Mononuclear cell (primary cell): ENCODE data around the gene ZRANB1. TPM values are rescaled to one million over a fixed set of nuclear protein-coding genes. Genes with fewer than 3 reads are reported as not detected.
"Not testable (repeated sequence)": the region's sequence is repeated elsewhere in the genome, so short reads cannot be mapped to it uniquely, and the experiment has no call there.

Experiments
- H3K27me3 ChIP-seq: 2 replicates; pipeline ENCODE4 v1.6.0; 2011; ENCODE audit warnings: low read length, control low read depth; ENCODE audit not compliant: insufficient read depth
- H3K4me1 ChIP-seq: 2 replicates; pipeline ENCODE4 v1.5.1; 2011; ENCODE audit warnings: mild to moderate bottlenecking, low read length, control low read depth; ENCODE audit not compliant: insufficient read depth
- H3K4me3 ChIP-seq: 2 replicates; pipeline ENCODE4 v1.5.1; 2011; ENCODE audit warnings: mild to moderate bottlenecking, low read length, moderate library complexity
- H3K9me3 ChIP-seq: 2 replicates; pipeline ENCODE4 v1.5.1; 2011; ENCODE audit warnings: low read depth, mild to moderate bottlenecking, control low read depth, low read length
- total RNA-seq: library from RNA; depleted of rRNA; stranded (reverse); fragments of >200 nt; gene quantifications from one replicate; pipeline ENCODE4 v1.2.3, GENCODE V29; 2012

The ZRANB1 gene
- total RNA-seq = 46.2 TPM

- H3K27me3 ChIP-seq = no peaks in the 10 kb centered on the region
- no peaks in the 10 kb centered on the region for H3K9me3 ChIP-seq
- H3K4me1 ChIP-seq = peaks cover 17% of the 10 kb centered on the region
- no peak within 1 kb of the TSS for H3K4me3 ChIP-seq
Observed at GRCh38 chr10:124941823-124942222, at the start of gene ZRANB1. Gene ZRANB1 (plus strand): TSS chr10:124942123. CDS start chr10:124942494, 371 bp downstream.

GRCh38 chr10:124892905-124893304 is 49.0 kb upstream of the ZRANB1 start:
- Histone ChIP-seq H3K27me3 (no peaks in the 10 kb centered on the region), H3K4me1 (no peaks in the 10 kb centered on the region), H3K9me3 (no peaks in the 10 kb centered on the region), H3K4me3 (no peak overlapping the region)

- H3K27me3 ChIP-seq = no peaks in the 10 kb centered on the region
- H3K4me1 ChIP-seq = no peaks in the 10 kb centered on the region
- H3K9me3 ChIP-seq = no peaks in the 10 kb centered on the region
- no peak overlapping the region for H3K4me3 ChIP-seq
Observed at GRCh38 chr10:124894569-124895215, 47.2 kb upstream of the ZRANB1 start.

- Histone ChIP-seq H3K4me1 (no peaks in the 10 kb centered on the region), H3K4me3 (no peak overlapping the region), H3K27me3 (no peaks in the 10 kb centered on the region), H3K9me3 (no peaks in the 10 kb centered on the region)
Observed at GRCh38 chr10:124896751-124897150, 45.2 kb upstream of the ZRANB1 start.

GRCh38 chr10:124898471-124898870 is 43.5 kb upstream of the ZRANB1 start:
- no peak overlapping the region for H3K4me3 ChIP-seq
- no peaks in the 10 kb centered on the region for H3K27me3 ChIP-seq
- H3K4me1 ChIP-seq = no peaks in the 10 kb centered on the region
- no peaks in the 10 kb centered on the region for H3K9me3 ChIP-seq

- Histone ChIP-seq H3K4me3 (no peak overlapping the region), H3K4me1 (no peaks in the 10 kb centered on the region), H3K27me3 (no peaks in the 10 kb centered on the region), H3K9me3 (no peaks in the 10 kb centered on the region)
Observed at GRCh38 chr10:124899151-124899550, 42.8 kb upstream of the ZRANB1 start.

- H3K27me3 ChIP-seq = no peaks in the 10 kb centered on the region
- no peaks in the 10 kb centered on the region for H3K9me3 ChIP-seq
- H3K4me1 ChIP-seq = no peaks in the 10 kb centered on the region
- no peak overlapping the region for H3K4me3 ChIP-seq
Observed at GRCh38 chr10:124902462-124902861, 39.5 kb upstream of the ZRANB1 start.

- no peaks in the 10 kb centered on the region for H3K27me3 ChIP-seq
- no peak overlapping the region for H3K4me3 ChIP-seq
- H3K4me1 ChIP-seq = no peaks in the 10 kb centered on the region
- no peaks in the 10 kb centered on the region for H3K9me3 ChIP-seq
Observed at GRCh38 chr10:124903111-124903510, 38.8 kb upstream of the ZRANB1 start.

- Histone ChIP-seq H3K27me3 (no peaks in the 10 kb centered on the region), H3K4me3 (no peak overlapping the region), H3K9me3 (no peaks in the 10 kb centered on the region), H3K4me1 (peaks cover 2% of the 10 kb centered on the region)
Observed at GRCh38 chr10:124904796-124905195, 37.1 kb upstream of the ZRANB1 start.

GRCh38 chr10:124906551-124907001 is 35.3 kb upstream of the ZRANB1 start:
- H3K4me3 ChIP-seq = no peak overlapping the region
- H3K4me1 ChIP-seq = peaks cover 16% of the 10 kb centered on the region
- no peaks in the 10 kb centered on the region for H3K9me3 ChIP-seq
- no peaks in the 10 kb centered on the region for H3K27me3 ChIP-seq

- Histone ChIP-seq H3K27me3 (no peaks in the 10 kb centered on the region), H3K9me3 (no peaks in the 10 kb centered on the region), H3K4me1 (peaks cover 28% of the 10 kb centered on the region), H3K4me3 (no peak overlapping the region)
Observed at GRCh38 chr10:124909563-124909962, 32.4 kb upstream of the ZRANB1 start.

GRCh38 chr10:124911124-124912067 is 30.5 kb upstream of the ZRANB1 start:
- Histone ChIP-seq H3K9me3 (no peaks in the 10 kb centered on the region), H3K4me3 (no peak overlapping the region), H3K27me3 (no peaks in the 10 kb centered on the region), H3K4me1 (peaks cover 33% of the 10 kb centered on the region)

- Histone ChIP-seq H3K4me3 (no peak overlapping the region), H3K4me1 (peaks cover 33% of the 10 kb centered on the region), H3K27me3 (no peaks in the 10 kb centered on the region), H3K9me3 (no peaks in the 10 kb centered on the region)
Observed at GRCh38 chr10:124912101-124912886, 29.6 kb upstream of the ZRANB1 start.

- H3K27me3 ChIP-seq = no peaks in the 10 kb centered on the region
- no peaks in the 10 kb centered on the region for H3K9me3 ChIP-seq
- no peak overlapping the region for H3K4me3 ChIP-seq
- peaks cover 35% of the 10 kb centered on the region for H3K4me1 ChIP-seq
Observed at GRCh38 chr10:124913167-124913566, 28.8 kb upstream of the ZRANB1 start.

- H3K27me3 ChIP-seq, H3K4me3 ChIP-seq, H3K9me3 ChIP-seq: not testable (repeated sequence)
- peaks cover 45% of the 10 kb centered on the region for H3K4me1 ChIP-seq
Observed at GRCh38 chr10:124914398-124914797, 27.5 kb upstream of the ZRANB1 start.
